ENCODE results near the gene RHEX.

Gene RHEX

DNA sequence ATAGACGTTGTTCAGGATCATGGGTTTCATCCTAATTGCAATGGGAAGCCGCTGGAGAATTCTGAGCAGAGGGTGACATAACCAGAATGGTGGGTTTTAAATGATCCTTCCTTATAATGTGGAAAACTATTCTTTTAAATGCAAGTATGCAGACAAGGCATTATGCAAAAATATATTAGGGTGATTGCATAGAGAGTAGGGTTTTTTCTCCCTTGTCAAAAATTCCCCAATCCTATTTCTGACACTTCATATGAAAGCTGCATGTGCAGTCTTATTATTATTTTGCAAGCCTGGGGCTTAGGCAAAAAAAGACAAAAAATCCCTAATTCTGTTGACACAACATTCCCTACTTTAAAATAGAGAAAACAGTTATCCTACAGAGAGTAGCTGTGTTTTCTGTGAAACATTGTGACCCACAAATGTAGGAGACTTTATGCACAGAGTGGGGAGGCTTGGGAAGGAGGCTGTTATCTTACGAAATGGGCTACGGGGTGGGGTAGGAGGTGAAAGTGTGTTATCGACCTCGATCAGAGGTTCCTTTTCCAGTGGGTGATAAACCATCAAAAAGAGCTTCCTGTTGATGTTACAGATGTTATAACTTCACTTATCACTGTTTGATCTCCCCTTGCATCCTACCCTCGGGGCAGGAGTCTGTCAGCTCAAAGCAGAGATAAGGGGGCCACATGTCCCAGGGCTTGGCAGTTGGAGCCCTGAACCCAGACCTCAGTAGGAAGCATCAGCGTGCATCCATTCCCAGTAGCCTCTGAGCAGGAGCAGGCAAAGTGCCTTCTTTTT, 27.2 kb downstream of the RHEX start:
- H3K4me1 ChIP-seq (ENCODE audit: low read length): peaks cover 70% of the 10 kb centered on the region
- H3K4me2 ChIP-seq (ENCODE audit: low read length): peak overlapping the region; percentile 15
- H4K20me1 ChIP-seq (ENCODE audit: insufficient read depth, low read length): no peaks in the 10 kb centered on the region
- H3K4me3 ChIP-seq (ENCODE audit: low read length): no peak overlapping the region
- H2AFZ ChIP-seq (ENCODE audit: low read depth, low read length): no peak overlapping the region
- TF ChIP-seq, protein P1, sequence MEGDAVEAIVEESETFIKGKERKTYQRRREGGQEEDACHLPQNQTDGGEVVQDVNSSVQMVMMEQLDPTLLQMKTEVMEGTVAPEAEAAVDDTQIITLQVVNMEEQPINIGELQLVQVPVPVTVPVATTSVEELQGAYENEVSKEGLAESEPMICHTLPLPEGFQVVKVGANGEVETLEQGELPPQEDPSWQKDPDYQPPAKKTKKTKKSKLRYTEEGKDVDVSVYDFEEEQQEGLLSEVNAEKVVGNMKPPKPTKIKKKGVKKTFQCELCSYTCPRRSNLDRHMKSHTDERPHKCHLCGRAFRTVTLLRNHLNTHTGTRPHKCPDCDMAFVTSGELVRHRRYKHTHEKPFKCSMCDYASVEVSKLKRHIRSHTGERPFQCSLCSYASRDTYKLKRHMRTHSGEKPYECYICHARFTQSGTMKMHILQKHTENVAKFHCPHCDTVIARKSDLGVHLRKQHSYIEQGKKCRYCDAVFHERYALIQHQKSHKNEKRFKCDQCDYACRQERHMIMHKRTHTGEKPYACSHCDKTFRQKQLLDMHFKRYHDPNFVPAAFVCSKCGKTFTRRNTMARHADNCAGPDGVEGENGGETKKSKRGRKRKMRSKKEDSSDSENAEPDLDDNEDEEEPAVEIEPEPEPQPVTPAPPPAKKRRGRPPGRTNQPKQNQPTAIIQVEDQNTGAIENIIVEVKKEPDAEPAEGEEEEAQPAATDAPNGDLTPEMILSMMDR (IDR thresholded peaks at IDR 0.05; ENCODE audit: low read depth, low read length): no peak
- TF ChIP-seq EZH2phosphoT487 (IDR thresholded peaks at IDR 0.05; ENCODE audit: low read depth): no peak
- peaks cover 45% of the 10 kb centered on the region for H3K79me2 ChIP-seq (ENCODE audit: low read length)
- peaks cover 24% of the 10 kb centered on the region for H3K36me3 ChIP-seq (replicated peaks; ENCODE audit: low read depth, low read length)
- peak overlapping the region; percentile 90 for H3K27ac ChIP-seq (ENCODE audit: low read length)
- H3K27me3 ChIP-seq (ENCODE audit: low read depth, low read length): no peaks in the 10 kb centered on the region
- H3K9me3 ChIP-seq (ENCODE audit: insufficient read depth, low read length): no peaks in the 10 kb centered on the region
- H3K9ac ChIP-seq (ENCODE audit: low read length): no peak overlapping the region

DNA sequence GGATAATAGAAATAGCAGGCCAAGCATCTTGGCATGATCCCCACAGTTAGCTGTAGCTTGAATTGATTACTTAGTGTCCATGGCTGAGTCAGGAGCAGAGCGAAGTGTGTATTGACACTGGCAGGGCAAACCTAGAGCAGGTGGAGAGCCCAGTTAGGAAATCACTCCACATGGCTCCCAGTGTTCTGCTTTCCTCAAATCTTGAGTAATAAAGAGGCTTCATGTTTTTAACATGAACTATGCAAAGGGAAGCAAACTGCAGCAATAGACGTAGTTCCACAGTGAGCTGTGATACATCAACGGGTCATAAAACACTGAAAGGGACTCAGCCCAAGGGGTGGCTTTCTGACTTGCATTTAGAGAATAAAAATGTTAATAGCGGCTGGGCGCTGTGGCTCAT, 28.9 kb downstream of the RHEX start:
- Histone ChIP-seq H3K4me2 (ENCODE audit: low read length) (peak overlapping the region; percentile 76), H3K4me1 (ENCODE audit: low read length) (peaks cover 76% of the 10 kb centered on the region), H4K20me1 (ENCODE audit: insufficient read depth, low read length) (no peaks in the 10 kb centered on the region), H2AFZ (ENCODE audit: low read depth, low read length) (no peak overlapping the region), H3K9me3 (ENCODE audit: insufficient read depth, low read length) (no peaks in the 10 kb centered on the region), H3K79me2 (ENCODE audit: low read length) (peaks cover 57% of the 10 kb centered on the region), H3K9ac (ENCODE audit: low read length) (peak overlapping the region; percentile 12; the same call in 1 of the 2 replicates), H3K4me3 (ENCODE audit: low read length) (no peak overlapping the region), H3K36me3 (replicated peaks; ENCODE audit: low read depth, low read length) (peaks cover 37% of the 10 kb centered on the region), H3K27me3 (ENCODE audit: low read depth, low read length) (no peaks in the 10 kb centered on the region), H3K27ac (ENCODE audit: low read length) (peak overlapping the region; percentile 90)
- TF ChIP-seq, protein P1 (IDR thresholded peaks at IDR 0.05; ENCODE audit: low read depth, low read length): no peak
- no peak for TF ChIP-seq EZH2phosphoT487 (IDR thresholded peaks at IDR 0.05; ENCODE audit: low read depth)

- H3K4me3 ChIP-seq (ENCODE audit: low read length): peak overlapping the region; percentile 57
- H3K27me3 ChIP-seq (ENCODE audit: low read depth, low read length): no peaks in the 10 kb centered on the region
- peak overlapping the region; percentile 76 for H3K9ac ChIP-seq (ENCODE audit: low read length)
- no peaks in the 10 kb centered on the region for H3K9me3 ChIP-seq (ENCODE audit: insufficient read depth, low read length)
- H3K27ac ChIP-seq (ENCODE audit: low read length): peak overlapping the region; percentile 90
- peak overlapping the region; percentile 76 for H3K4me2 ChIP-seq (ENCODE audit: low read length)
- peaks cover 77% of the 10 kb centered on the region for H3K4me1 ChIP-seq (ENCODE audit: low read length)
- no peaks in the 10 kb centered on the region for H4K20me1 ChIP-seq (ENCODE audit: insufficient read depth, low read length)
- peaks cover 30% of the 10 kb centered on the region for H3K36me3 ChIP-seq (replicated peaks; ENCODE audit: low read depth, low read length)
- TF ChIP-seq, protein P1 (IDR thresholded peaks at IDR 0.05; ENCODE audit: low read depth, low read length): no peak
- no peak for TF ChIP-seq EZH2phosphoT487 (IDR thresholded peaks at IDR 0.05; ENCODE audit: low read depth)
- no peak overlapping the region for H2AFZ ChIP-seq (ENCODE audit: low read depth, low read length)
- peaks cover 59% of the 10 kb centered on the region for H3K79me2 ChIP-seq (ENCODE audit: low read length)
These were observed 30.1 kb downstream of the RHEX start for GRCh38 chr1:206082831-206083695.

- H3K79me2 ChIP-seq (ENCODE audit: low read length): peaks cover 64% of the 10 kb centered on the region
- TF ChIP-seq, protein P1 (IDR thresholded peaks at IDR 0.05; ENCODE audit: low read depth, low read length): no peak
- no peak for TF ChIP-seq EZH2phosphoT487 (IDR thresholded peaks at IDR 0.05; ENCODE audit: low read depth)
- H3K4me1 ChIP-seq (ENCODE audit: low read length): peaks cover 76% of the 10 kb centered on the region
- peak overlapping the region; percentile 76 for H3K9ac ChIP-seq (ENCODE audit: low read length)
- no peak overlapping the region for H2AFZ ChIP-seq (ENCODE audit: low read depth, low read length)
- H3K4me2 ChIP-seq (ENCODE audit: low read length): peak overlapping the region; percentile 76
- H3K4me3 ChIP-seq (ENCODE audit: low read length): peak overlapping the region; percentile 57
- H3K27ac ChIP-seq (ENCODE audit: low read length): peak overlapping the region; percentile 90
- H4K20me1 ChIP-seq (ENCODE audit: insufficient read depth, low read length): no peaks in the 10 kb centered on the region
- no peaks in the 10 kb centered on the region for H3K27me3 ChIP-seq (ENCODE audit: low read depth, low read length)
- peaks cover 31% of the 10 kb centered on the region for H3K36me3 ChIP-seq (replicated peaks; ENCODE audit: low read depth, low read length)
- no peaks in the 10 kb centered on the region for H3K9me3 ChIP-seq (ENCODE audit: insufficient read depth, low read length)
These were observed 30.8 kb downstream of the RHEX start for GRCh38 chr1:206083750-206084149.

Measured in OCI-LY3 (cell line).